HG03066 (cell line): ENCODE data around the gene PLCL1.

Experiments
- ATAC-seq: cut with Tn5 transposase; IDR thresholded peaks from one replicate; pipeline ENCODE4 v1.9.1; 2021; ENCODE audit warnings: low read depth; ENCODE audit not compliant: unreplicated experiment

PLCL1 gene

GRCh38 chr2:197919487-197919886, 115.1 kb downstream of the PLCL1 start:
- no peak for ATAC-seq

GRCh38 chr2:197920088-197920487, 115.7 kb downstream of the PLCL1 start:
- ATAC-seq = no peak

GRCh38 chr2:197920592-197921201, 116.3 kb downstream of the PLCL1 start:
- ATAC-seq = no peak

- ATAC-seq = no peak
Measured at GRCh38 chr2:197924483-197924882, 120.1 kb downstream of the PLCL1 start.

- no peak for ATAC-seq
Measured at GRCh38 chr2:197925204-197925603, 120.8 kb downstream of the PLCL1 start.

- ATAC-seq = no peak
Measured at GRCh38 chr2:197925976-197926375, 121.6 kb downstream of the PLCL1 start.

- ATAC-seq = no peak
Measured at GRCh38 chr2:197926673-197927072, 122.3 kb downstream of the PLCL1 start.

- ATAC-seq = no peak
Measured at GRCh38 chr2:197927994-197928393, 123.6 kb downstream of the PLCL1 start.

GRCh38 chr2:197929008-197929885, 124.9 kb downstream of the PLCL1 start:
- ATAC-seq = no peak

- no peak for ATAC-seq
Measured at GRCh38 chr2:197929886-197930227, 125.5 kb downstream of the PLCL1 start.

- no peak for ATAC-seq
Measured at GRCh38 chr2:197930570-197931278, 126.3 kb downstream of the PLCL1 start.

- no peak for ATAC-seq
Measured at GRCh38 chr2:197931661-197932312, 127.4 kb downstream of the PLCL1 start.

- ATAC-seq = no peak
Measured at GRCh38 chr2:197932374-197932773, 128.0 kb downstream of the PLCL1 start.

- ATAC-seq = no peak
Measured at GRCh38 chr2:197934261-197934933, 130.0 kb downstream of the PLCL1 start.

- ATAC-seq = no peak
Measured at GRCh38 chr2:197934934-197935289, 130.5 kb downstream of the PLCL1 start.

GRCh38 chr2:197937814-197938213, 133.4 kb downstream of the PLCL1 start:
- ATAC-seq = no peak

GRCh38 chr2:197938555-197938954, 134.2 kb downstream of the PLCL1 start:
- ATAC-seq = no peak

GRCh38 chr2:197939787-197940186, 135.4 kb downstream of the PLCL1 start:
- ATAC-seq = no peak

GRCh38 chr2:197940382-197940781, 136.0 kb downstream of the PLCL1 start:
- ATAC-seq = no peak

GRCh38 chr2:197941715-197942114, 137.3 kb downstream of the PLCL1 start:
- ATAC-seq = no peak

- no peak for ATAC-seq
Measured at GRCh38 chr2:197943731-197944130, 139.3 kb downstream of the PLCL1 start.
